ENCODE results near the gene NDUFS3.
A peak's percentile ranks its signal among the peaks of the same experiment; 100 is the strongest.

NDUFS3 gene

DNA sequence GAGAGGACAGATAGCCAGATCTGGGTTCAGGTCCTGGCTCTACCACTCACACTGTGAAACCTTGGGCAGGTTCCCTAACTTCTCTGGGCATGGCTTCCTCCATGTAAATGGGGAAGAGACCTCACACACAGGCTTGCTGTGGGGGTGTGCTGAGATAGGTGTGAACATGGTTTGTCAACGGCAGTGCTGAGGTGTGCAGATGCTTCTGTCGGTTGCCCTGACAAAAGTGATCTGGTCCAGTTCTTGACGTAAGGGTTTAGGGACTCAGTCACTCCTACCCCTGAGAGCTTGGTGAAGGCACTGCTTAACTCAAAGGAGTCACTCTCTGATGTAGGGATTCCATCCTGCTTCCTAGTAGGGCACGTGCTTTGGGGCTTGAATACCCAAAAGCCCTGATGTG lies 13.4 kb downstream of the NDUFS3 start:
- no peak for DNase-seq

DNA sequence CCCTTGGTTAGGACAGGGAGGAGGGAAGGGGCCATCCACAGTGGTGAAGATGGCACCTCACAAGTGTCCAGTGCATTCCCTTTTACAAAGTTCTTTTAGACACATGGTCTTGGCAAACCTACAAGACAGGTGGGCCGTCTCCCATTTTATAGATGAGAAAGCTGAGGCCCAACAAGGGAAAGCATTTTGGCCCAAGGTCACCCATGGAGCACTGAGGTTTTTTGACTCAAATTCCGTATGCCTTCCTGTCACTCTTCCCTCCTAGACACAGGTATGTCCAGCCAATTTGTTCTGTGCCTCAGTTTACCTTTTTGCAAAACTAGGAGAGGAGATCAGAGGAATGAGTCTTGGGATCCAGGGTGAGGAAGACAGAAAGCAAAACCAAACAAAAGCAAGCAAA lies 14.1 kb downstream of the NDUFS3 start:
- no peak for DNase-seq

DNA sequence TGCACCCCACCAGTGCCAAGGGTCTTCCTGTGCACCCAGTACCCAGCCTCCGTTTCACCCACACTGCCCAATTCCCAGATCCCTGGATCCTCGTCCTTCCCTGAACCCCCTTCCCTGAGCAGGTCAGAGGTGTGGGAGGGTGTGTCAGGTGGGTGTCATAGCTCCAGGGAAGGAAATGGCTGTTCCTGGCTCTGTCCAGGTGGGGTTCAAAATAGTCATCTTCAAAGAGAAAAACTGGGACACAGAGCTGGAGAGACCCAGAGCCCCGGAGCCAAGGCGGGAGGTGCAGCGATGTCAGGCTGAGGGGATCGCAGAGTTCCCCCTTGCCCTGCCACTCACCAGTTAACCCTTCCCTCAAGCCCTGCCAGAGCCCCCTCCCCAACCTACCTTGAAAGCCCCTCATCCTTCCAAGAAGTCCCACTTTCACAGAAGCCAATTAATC lies 14.6 kb downstream of the NDUFS3 start:
- no peak for DNase-seq

DNA sequence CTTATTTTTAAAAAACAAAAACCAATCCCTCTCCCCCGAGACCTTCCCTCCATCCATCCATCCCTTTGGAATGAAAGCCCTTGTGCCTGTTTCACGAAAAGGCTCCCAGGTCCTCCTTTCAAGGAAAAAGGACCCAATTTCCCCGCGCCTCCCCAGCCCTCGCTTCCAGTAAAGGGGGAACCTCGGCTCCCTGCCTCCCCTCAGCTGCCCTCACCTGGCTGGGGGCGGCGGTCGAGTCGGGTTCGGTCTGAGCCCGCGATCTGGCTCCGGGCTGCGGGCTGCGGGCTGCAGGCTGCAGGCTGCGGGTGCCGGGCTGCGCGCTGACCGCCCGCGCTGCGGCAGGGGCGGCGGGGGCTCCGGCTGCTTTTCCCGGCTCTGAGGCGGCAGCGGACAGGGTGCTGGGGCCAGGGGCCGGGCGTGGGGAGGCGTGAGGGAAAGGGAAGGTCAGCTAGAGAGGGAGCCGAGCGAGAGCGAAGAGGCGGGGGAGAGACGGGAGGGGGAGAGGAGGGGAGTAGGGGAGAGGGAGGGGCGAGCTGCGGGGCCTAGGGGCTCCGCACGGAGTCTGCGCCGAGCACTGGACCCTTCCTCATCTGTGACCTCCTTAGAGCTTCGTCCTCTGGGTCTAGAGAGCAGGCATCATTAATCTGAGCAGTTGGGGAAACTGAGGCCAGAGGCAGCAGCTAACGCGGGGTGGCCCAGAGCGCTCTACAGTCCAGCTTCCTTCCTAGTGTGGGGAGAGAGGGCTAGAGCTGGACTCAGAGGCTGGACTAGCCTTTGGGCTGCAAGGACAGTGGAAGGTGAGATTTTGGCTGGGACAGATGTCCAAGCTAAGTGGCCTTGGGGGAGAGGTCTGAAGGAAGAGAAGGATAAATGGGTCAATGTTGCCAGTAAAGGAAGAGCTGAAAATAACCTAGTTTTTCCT lies 15.3 kb downstream of the NDUFS3 start, which contains the start of gene C1QTNF4:
TSS of gene C1QTNF4 (minus strand) at position 478 of the 922 bp plus-strand sequence. CDS start 3,601 bp downstream, outside the sequence.
- no peak for DNase-seq

DNA sequence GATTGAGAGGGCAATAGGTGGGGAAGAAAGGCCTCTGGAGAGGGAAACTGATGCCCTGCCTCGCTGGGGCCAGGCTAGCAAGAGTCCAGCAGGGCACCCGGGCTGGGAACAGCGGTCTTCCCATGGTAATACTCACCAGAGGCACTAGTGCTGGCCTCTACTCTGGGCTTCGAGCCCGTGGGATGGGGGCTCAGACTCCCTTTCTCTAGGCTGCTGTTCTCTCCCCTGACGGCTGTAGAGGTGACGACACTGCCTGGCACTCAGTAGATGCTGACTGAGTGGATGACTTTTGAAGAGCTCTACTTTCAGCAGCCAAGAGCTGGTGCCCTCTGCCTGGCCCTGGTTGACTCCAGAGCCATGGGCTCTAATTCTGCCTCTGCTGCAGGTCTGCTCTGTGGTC lies 16.2 kb downstream of the NDUFS3 start:
- no peak for DNase-seq

DNA sequence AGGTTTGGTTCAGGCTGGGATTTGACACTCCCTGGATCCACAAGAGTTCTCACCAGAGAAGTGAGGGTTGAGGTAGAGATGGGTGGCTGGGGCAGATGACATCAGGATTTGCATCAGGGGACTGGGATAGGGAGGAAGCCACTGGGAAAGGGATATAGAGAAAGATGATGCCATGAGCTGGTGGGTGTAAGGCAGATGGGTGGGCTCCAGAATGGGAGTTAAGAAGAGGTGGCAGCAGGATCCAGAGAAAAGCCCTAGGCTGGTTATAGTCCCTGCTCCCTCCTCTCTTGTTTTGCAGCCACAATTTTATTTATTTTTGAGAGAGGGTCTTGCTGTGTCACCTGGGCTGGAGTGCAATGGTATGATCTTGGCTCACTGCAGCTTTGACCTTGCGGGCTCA lies 17.1 kb downstream of the NDUFS3 start:
- DNase-seq = no peak

DNA sequence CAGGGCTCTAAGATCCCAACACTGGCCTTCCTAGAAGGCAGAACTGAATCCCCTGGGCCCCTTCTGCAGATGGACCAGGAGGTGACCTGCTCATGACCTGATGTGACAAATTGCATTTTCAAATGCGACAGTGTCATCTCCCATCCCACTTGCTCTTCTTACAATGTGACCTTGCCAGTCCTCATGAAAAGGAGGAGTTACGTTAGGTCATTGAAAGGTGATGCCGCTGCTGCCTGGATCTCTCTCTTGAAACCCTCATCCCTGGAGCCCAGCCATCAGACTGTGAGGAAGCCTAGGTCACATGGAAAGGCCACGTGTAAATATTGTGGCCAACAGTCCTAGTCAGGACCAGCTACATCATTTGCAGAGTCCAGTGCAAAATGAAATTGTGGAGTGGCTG lies 21.0 kb downstream of the NDUFS3 start:
- DNase-seq = no peak

DNA sequence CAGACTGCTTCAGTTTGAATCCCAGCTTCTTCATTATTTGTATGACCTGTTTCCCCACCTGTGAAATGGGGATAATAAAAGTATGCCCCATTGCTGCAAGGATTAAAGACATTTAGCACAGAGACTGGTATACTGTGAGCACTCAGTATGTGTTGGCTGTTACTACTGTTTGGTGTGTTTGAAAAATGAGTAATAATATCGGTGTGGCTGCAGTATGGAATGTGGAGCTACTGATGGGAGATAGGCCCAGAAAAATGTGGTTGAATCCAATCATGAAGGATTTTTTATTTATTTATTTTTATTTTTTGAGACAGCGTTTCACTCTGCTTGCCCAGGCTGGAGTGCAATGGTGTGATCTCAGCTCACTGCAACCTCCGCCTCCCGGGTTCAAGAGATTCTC lies 24.4 kb downstream of the NDUFS3 start:
- no peak for DNase-seq

DNA sequence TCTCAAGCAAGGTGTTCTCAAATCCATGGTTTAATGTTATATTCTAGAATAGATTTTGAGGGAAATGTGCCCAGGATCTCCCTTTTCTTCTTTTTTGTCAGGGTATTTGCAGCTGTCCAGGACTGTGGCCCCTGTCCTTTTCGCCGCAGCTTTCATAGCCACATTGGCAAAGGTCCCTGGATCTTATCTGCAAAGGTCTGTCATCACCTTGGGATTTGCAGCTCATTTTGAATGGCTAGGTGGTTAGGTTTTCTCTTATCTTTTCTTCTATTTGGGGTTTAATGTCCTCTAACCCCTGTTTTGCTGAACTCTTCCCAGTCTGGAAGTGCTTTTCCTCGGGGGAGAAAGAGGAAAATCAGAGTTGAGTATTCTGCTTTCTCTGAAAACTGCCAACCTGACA lies 27.0 kb downstream of the NDUFS3 start:
- no peak for DNase-seq

DNA sequence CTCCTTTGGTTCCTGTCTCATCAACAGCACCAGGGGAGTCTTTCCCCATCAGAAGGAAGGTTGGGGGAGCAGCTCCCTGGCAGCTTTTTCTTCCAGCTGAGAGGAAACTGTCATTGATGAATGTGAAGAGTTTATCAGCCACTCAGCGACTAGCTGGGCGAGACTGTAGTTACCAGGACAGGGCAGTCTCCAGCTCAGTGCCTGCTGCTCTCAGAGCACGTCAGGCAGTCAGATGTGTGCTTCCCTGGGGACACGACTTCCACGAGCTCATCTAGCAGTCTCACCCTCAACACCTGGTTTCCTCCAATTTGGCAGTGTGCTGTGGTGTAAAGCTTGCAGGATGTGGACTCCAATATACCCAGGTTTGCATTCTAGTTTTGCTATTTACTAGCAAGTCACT lies 27.9 kb downstream of the NDUFS3 start:
- no peak for DNase-seq

DNA sequence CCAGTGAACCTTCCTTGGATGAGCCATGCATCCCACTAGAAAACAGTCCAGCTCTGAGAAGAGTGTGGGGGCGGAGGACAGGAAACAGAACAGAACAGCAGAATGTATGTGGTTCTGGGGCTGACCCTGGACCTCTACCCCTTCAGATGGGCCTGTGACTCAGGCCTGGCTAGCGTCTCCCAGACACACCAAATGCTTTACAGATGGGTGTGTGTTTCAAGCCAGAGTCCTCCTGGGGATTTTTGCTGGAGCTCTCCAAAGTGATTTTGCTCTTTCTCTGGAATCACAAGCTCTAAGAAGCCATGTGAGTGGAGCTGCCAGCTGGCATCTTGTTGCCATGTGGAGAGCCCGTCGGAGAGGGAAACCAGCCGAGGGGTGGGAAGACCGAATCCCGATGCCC lies 28.5 kb downstream of the NDUFS3 start:
- DNase-seq = no peak

DNA sequence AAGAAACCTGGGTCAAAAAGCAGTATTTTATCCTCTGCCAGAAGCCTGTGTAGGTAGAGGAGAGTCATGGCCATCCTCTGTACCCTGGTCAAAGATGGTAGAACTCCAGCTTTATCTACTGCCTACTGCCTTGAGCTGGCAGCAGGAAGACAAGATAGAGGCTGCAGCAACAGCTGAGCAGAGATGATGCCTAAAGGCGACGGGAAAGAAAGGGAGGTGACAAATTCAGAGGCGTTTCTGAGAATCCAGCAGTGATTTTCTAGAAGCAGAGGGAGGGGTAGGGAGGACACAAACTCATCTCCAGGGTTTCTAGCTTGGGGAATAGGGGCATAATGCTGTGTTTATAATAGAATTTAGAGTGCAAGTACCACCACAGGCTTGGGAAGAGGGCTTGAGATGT lies 30.8 kb downstream of the NDUFS3 start:
- no peak for DNase-seq

DNA sequence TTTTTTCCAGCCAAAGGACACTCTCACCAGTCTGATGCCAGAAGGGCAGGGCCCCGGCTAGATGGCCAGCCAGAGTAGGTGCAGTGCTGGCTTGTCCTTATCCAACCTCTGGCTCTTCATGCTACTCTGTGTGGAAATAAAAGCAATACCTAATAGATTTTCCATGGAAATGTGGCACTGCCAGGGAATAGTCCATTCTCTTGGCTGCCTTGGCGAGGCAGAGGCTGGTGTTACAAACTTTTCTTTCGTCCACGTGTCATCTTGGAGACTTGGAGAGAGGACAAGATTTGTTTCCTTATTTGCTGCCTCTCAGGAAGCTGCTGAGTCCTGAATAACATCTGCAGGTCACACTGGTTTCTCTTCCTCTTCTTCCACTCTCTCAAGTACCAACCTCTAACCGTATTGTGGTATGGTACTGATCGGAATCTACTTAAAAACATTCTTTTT lies 32.5 kb downstream of the NDUFS3 start:
- no peak for DNase-seq

DNA sequence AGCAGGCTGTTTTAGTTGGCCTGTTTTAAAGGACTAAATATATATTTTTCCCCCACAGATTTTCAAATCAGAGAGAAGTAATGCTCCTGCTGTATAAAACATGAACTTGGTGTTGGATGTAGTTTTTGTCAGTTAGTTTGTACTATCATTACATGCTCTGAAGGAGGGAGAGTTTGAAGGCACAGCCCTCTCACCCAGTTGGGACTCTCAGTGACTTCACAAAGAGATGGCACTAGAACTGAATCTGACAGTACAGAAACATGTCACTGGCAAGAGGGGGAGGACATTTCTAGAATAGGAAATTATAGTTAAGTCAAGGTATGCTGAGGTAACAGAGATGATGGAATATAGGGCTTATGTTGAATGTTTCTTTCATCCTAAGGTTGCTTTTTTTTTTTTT lies 36.4 kb downstream of the NDUFS3 start:
- DNase-seq = no peak

DNA sequence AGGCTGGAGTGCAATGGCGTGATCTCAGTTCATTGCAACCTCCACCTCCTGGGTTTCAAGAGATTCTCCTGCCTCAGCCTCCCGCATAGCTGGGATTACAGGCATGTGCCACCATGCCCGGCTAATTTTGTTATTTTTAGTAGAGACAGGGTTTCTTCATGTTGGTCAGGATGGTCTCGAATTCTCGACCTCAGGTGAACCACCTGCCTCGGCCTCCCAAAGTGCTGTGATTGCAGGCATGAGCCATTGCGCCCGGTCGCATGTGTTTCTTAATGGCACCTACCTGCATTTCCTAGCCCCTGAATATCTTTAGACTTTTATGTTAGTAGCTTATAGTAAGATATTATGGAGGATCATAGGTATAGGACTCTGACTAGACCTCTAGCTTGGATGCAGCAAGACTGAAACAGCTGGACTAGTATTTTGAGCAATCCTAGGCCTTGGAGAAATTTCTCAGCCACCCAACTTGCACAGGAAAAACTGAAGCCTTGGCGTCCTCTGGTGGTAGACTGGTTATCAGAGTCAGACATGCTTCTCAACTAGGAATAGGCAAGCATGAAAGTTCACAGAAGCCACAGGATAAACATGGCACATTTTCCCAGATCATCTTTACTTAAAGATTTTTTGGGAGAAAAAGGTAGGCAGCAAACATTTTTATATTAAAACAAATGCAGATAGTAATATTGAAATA lies 38.0 kb downstream of the NDUFS3 start:
- peak; percentile 45 for DNase-seq

DNA sequence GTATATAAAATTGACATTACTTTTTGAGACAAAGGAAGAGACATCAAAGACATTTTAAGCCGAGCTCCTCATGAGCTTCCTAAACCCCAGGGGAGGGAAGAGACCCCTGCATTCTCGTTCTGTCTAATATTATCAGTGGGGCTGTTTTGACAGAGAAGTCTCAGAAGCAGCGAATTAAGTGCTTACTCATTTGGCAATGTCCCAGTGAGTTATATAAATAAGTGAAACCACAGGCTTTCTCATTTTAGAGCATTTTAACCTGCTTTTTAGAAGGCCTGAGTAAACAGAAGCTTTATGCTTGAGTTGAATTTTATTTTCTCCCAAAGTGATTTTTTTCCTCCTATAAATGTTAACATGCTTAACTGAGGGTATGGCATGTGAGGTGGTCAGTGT lies 38.5 kb downstream of the NDUFS3 start:
- DNase-seq = no peak

DNA sequence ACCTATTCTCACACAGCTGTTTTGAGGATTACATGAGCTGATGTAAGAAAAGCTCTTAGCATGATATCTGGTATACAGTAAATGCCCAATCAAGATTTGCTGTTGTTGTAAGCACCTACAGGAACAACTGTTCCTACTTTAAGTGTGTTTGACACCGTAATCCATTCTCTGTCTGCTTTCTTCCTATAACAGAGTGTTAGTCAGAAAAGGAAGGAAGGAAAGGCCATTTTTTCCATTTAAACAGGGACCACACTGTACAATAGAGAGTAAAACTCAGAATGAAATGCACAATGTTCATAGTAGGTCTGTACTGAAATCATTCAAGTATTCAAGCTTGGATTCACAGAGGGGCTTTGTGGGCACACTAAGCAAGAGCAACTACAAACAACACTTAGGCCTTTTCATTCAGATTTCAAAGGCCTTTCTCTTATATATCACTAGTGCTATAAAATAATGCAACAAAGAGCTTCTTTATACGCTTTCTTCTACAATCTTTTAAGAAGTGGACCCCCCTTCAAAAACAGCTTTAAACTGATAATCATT lies 42.0 kb downstream of the NDUFS3 start:
- no peak for DNase-seq

DNA sequence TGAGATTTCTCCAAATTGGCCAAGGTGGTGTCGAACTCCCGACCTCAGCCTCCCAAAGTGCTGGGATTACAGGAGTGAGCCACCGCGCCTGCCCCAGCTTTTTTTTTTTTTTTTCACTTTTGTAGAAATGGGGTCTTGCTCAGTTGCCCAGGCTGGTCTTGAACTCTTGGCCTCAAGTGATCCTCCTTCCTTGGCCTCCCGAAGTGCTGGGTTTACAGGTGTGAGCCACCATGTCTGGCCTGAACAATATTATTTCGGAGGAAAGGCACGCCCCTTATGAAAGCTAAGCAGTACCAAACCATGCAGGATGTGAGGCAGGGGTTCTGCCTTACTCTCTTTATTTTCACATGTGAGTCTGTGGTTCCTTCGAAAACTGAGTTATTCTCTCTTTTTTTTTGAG lies 47.4 kb downstream of the NDUFS3 start:
- no peak for DNase-seq

DNA sequence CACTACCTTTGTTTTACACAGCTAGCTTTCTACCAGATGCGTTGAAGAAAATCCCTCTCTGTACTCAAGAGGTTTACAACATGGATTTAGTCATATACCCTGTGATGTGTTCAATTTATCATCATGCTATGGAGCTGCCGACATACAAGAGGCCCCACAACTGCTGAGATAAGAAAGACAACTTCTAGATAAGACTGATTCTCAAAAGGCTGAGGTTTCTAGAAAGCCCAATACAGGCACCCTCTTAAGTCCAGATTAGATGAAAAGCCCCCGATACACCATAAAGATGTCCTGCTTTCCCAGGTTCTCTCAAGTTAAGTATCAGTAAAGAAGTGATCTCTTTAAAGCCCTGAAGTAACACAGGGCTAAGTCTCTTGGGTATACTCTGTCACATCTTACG lies 49.2 kb downstream of the NDUFS3 start:
- DNase-seq = no peak

DNA sequence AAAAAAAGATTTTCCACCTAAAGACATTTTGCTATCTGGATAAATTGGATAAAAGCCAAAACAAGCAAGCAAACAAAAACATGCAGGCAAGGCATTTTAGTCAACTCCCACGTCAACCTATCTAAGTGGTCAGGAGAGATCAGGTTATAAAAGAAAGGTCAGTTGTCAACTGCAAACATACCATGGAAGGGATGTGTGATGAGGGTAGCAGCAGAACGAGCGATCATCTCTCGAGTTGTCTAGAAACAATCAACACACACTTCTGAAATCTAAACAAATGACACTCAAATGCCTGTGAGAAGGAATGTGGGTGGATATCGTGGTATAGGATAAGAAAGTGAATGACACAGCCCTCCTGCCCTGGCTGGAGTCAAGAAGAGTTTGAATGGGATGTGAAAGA lies 52.6 kb downstream of the NDUFS3 start:
- no peak for DNase-seq

Measured in NCI-H2227 treated with DMSO at 0.1 percent for 48 hours (cell line).